MCF 10A (cell line): ENCODE data around the gene TTC27. TPM values are rescaled to one million over a fixed set of nuclear protein-coding genes. Genes with fewer than 3 reads are reported as not detected.

ENCODE experiments used
- BruUV-seq: library from RNA; stranded (reverse); fragments of 400-500 nt; replicated peaks from 2 replicates; lab custom pipeline; 2021; lab: Mats Ljungman, UMichigan
- CTCF ChIA-PET: fragments of 300-600 bp; sonication (Branson Sonifier 250); formaldehyde crosslinking; extraction: SDS; loops from one replicate; lab custom pipeline; 2021; ENCODE audit warnings: antibody characterized with exemption, inconsistent platforms; lab: Yijun Ruan, JAX
- POLR2A ChIA-PET: fragments of 300-600, 350-650 bp; sonication (Branson Sonifier 250); formaldehyde crosslinking; extraction: SDS; loops from one replicate; lab custom pipeline; 2020; ENCODE audit warnings: antibody characterized with exemption, inconsistent platforms; lab: Yijun Ruan, JAX
- DNase-seq: peaks from one replicate; pipeline ENCODE4 v3.0.0-alpha.2; 2018; ENCODE audit not compliant: unreplicated experiment
- H3K27ac Mint-ChIP-seq: one replicate; pipeline ENCODE4 v1.8.0; 2022; ENCODE audit warnings: mild to moderate bottlenecking, low read depth, mixed read lengths; ENCODE audit not compliant: unreplicated experiment
- H3K27me3 Mint-ChIP-seq: one replicate; pipeline ENCODE4 v1.8.0; 2022; ENCODE audit warnings: mixed read lengths; ENCODE audit not compliant: insufficient read depth, unreplicated experiment
- H3K36me3 Mint-ChIP-seq: one replicate; pipeline ENCODE4 v1.8.0; 2022; ENCODE audit warnings: mild to moderate bottlenecking, moderate library complexity, mixed read lengths; ENCODE audit not compliant: insufficient read depth, unreplicated experiment
- H3K4me1 Mint-ChIP-seq: one replicate; pipeline ENCODE4 v1.8.0; 2022; ENCODE audit warnings: mixed read lengths; ENCODE audit not compliant: insufficient read depth, unreplicated experiment
- H3K4me3 Mint-ChIP-seq: one replicate; pipeline ENCODE4 v1.8.0; 2022; ENCODE audit warnings: mild to moderate bottlenecking, moderate library complexity, mixed read lengths; ENCODE audit not compliant: unreplicated experiment
- H3K9me3 Mint-ChIP-seq: one replicate; pipeline ENCODE4 v1.8.0; 2022; ENCODE audit warnings: mixed read lengths; ENCODE audit not compliant: unreplicated experiment
- CTCF ChIP-seq: fragments of 200-600 bp; IDR thresholded peaks from one replicate; pipeline ENCODE4 v1.8.0; 2022; ENCODE audit warnings: antibody characterized with exemption, mild to moderate bottlenecking; ENCODE audit not compliant: unreplicated experiment
- intact Hi-C: fragments of 100-400 bp; cut with micrococcal nuclease; formaldehyde crosslinking; loops from 2 replicates; pipeline ENCODE4 v1.14.1; 2022
- total RNA-seq: library from RNA; stranded (reverse); gene quantifications from 2 replicates; pipeline ENCODE4 v1.2.3, GENCODE V29; 2022

TTC27 gene
- total RNA-seq, 1 experiment from 2014 or later = 29.1 TPM

DNA sequence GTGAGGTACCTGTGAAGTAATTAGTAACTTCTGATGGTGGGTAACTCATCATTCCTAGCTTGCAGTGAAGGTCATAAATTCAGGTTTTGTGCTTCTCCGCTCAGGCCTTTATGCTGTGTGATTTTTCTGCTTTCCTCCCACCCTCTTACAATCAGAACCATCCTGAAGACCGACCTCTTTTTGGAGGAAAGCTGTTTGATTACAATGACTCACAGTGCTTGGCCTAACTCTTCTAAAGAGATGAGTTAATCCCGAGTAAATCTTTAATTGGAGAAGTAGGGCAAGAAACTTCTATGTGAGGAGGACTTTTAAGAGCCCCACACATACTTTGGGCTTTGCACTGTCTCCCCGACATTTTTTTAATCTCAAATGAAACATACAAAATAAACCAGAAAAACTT, 53.1 kb downstream of the TTC27 start:
- no peak overlapping the region for H3K27ac Mint-ChIP-seq
- CTCF ChIA-PET = no interaction called here
- H3K27me3 Mint-ChIP-seq = no peaks in the 10 kb centered on the region
- intact Hi-C loops = no loop called here
- no peak overlapping the region for H3K4me3 Mint-ChIP-seq
- peaks cover 13% of the 10 kb centered on the region for H3K36me3 Mint-ChIP-seq
- no TSS peak for BruUV-seq
- no peaks in the 10 kb centered on the region for H3K4me1 Mint-ChIP-seq
- no peak for TF ChIP-seq CTCF
- no peak for DNase-seq
- POLR2A ChIA-PET = interaction anchor here (1.7 kb wide), 1 partner anchor 13 kb away, joined by 3 read pairs; no protein-coding TSS in a partner anchor
- H3K9me3 Mint-ChIP-seq = no peaks in the 10 kb centered on the region

GRCh38 chr2:32683520-32684086, 55.8 kb downstream of the TTC27 start:
- Mint-ChIP-seq H3K27me3 (no peaks in the 10 kb centered on the region), H3K4me1 (no peaks in the 10 kb centered on the region), H3K36me3 (peaks cover 13% of the 10 kb centered on the region), H3K27ac (no peak overlapping the region), H3K4me3 (no peak overlapping the region), H3K9me3 (no peaks in the 10 kb centered on the region)
- intact Hi-C loops = no loop called here
- ChIA-PET CTCF (interaction anchor here (0.6 kb wide), 1 partner anchor 18 kb away, joined by 3 read pairs; no protein-coding TSS in a partner anchor), POLR2A (interaction anchor here (0.7 kb wide), 2 partner anchors 173 to 479 kb away, joined by 3 read pairs; no protein-coding TSS in a partner anchor)
- no peak for TF ChIP-seq CTCF
- BruUV-seq = no TSS peak
- DNase-seq = no peak

DNA sequence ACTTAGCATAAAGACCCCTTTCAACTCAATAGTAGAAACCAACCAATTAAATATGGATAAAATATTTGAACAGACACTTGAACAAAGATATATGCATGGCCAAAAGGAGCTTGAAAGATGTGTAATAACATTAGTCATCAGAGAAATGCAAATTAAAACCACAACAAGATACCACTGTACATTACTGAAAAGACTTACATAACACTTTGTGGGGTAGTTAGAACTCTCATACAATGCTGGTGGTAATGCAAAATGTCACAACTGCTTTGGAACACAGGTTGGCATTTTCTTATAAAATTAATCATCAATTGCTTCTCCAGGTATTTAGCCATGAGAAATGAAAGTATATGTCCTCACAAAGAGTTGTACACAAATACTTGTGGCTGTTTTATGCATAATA, 60.7 kb downstream of the TTC27 start:
- Mint-ChIP-seq H3K27ac (no peak overlapping the region), H3K9me3 (no peaks in the 10 kb centered on the region), H3K27me3 (no peaks in the 10 kb centered on the region), H3K36me3 (no peaks in the 10 kb centered on the region), H3K4me3 (no peak overlapping the region), H3K4me1 (peaks cover 4% of the 10 kb centered on the region)
- TF ChIP-seq CTCF = no peak
- DNase-seq = peak; percentile 64
- ChIA-PET POLR2A (interaction anchor here (1.3 to 1.5 kb wide), 2 partner anchors 8 to 22 kb away, joined by 3 to 10 read pairs; no protein-coding TSS in a partner anchor), CTCF (interaction anchor here (0.6 to 1.2 kb wide), 2 partner anchors 85 to 707 kb away, joined by 3 to 5 read pairs; no protein-coding TSS in a partner anchor)
- intact Hi-C loops = no loop called here
- no TSS peak for BruUV-seq

DNA sequence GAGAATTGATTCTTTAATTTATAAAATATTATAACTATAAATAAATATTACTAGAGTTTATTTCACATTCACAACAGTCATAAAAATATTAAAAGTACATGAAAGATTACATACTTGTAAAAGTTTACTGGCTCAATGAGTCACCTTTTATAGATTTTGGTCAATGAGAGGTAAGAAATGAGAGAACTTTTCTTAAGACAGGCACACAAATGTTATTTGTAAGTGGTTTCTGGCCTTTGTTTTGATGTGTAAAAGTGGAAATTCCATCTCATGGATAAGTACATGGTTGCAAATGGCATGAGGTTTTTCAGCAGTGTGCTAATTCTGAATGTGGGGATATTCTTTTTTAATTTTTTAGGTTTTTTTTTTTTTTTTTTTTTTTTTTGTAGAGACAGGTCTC, 63.8 kb downstream of the TTC27 start:
- H3K36me3 Mint-ChIP-seq = peaks cover 7% of the 10 kb centered on the region
- no peak overlapping the region for H3K4me3 Mint-ChIP-seq
- TF ChIP-seq CTCF = no peak
- no peaks in the 10 kb centered on the region for H3K27me3 Mint-ChIP-seq
- intact Hi-C loops = no loop called here
- H3K4me1 Mint-ChIP-seq = peaks cover 4% of the 10 kb centered on the region
- CTCF ChIA-PET = no interaction called here
- H3K9me3 Mint-ChIP-seq = no peaks in the 10 kb centered on the region
- POLR2A ChIA-PET = no interaction called here
- DNase-seq = no peak
- no peak overlapping the region for H3K27ac Mint-ChIP-seq
- no TSS peak for BruUV-seq
